ENCODE data around the gene SLC2A9.

SLC2A9 gene

GRCh38 chr4:10028910-10029309 lies 7.6 kb upstream of the SLC2A9 start:
- Histone ChIP-seq H3K56ac (ENCODE audit: low read length) (no peak overlapping the region), H3K4me3 (ENCODE audit: low read length) (no peak overlapping the region), H2AK5ac (ENCODE audit: low read length) (no peak overlapping the region), H3K9ac (ENCODE audit: low read length) (no peak overlapping the region), H3K27me3 (ENCODE audit: insufficient read depth, low read length, poor library complexity) (no peaks in the 10 kb centered on the region), H3K79me1 (ENCODE audit: low read length) (no peaks in the 10 kb centered on the region), H3K18ac (ENCODE audit: low read length) (no peak overlapping the region), H2BK15ac (replicated peaks; ENCODE audit: low read depth) (no peak overlapping the region), H3K4me2 (ENCODE audit: low read length) (no peak overlapping the region), H3K79me2 (ENCODE audit: control insufficient read depth, insufficient read depth, low read length) (no peaks in the 10 kb centered on the region), H4K8ac (ENCODE audit: low read depth, low read length) (no peak overlapping the region), H2BK5ac (ENCODE audit: low read length) (no peak overlapping the region), H3K4ac (ENCODE audit: low read depth, low read length) (no peak overlapping the region), H3K4me1 (ENCODE audit: control insufficient read depth, low read depth, low read length) (no peaks in the 10 kb centered on the region), H3K27ac (ENCODE audit: low read depth, low read length) (no peak overlapping the region), H3K36me3 (ENCODE audit: control insufficient read depth, insufficient read depth, low read length) (no peaks in the 10 kb centered on the region), H3K23ac (ENCODE audit: low read length) (no peak overlapping the region), H2BK120ac (ENCODE audit: low read depth, low read length) (no peak overlapping the region), H4K5ac (ENCODE audit: low read length) (no peak overlapping the region)
- WGBS (ENCODE audit: extremely low coverage, insufficient coverage, low lambda C conversion rate), result no CpG with 5 or more reads among the region's 4 CpGs
- no peak for DNase-seq

DNA sequence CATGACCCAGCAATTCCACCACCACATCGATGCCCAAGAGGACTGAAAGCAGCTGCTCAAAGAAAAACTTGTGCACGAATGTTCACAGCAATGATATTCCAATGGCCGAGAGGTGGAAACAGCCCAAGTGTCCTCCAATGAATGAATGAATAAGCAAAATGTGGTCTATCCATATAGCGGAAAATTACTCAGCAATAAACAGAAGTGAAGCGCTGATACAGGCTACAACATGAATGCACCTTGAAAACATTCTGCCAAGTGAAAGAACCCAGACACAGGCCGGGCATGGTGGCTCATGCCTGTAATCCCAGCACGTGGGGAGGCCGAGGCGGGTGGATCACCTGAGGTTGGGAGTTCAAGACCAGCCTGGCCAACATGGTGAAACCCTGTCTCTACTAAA lies 5.2 kb upstream of the SLC2A9 start:
- H3K79me2 ChIP-seq (ENCODE audit: control insufficient read depth, insufficient read depth, low read length), result no peaks in the 10 kb centered on the region
- H3K4me2 ChIP-seq (ENCODE audit: low read length), result no peak overlapping the region
- no peak overlapping the region for H3K9ac ChIP-seq (ENCODE audit: low read length)
- no peak overlapping the region for H4K8ac ChIP-seq (ENCODE audit: low read depth, low read length)
- H3K23ac ChIP-seq (ENCODE audit: low read length), result no peak overlapping the region
- no peak overlapping the region for H2BK120ac ChIP-seq (ENCODE audit: low read depth, low read length)
- no peak overlapping the region for H2AK5ac ChIP-seq (ENCODE audit: low read length)
- H3K79me1 ChIP-seq (ENCODE audit: low read length), result no peaks in the 10 kb centered on the region
- no peak overlapping the region for H3K18ac ChIP-seq (ENCODE audit: low read length)
- no peak overlapping the region for H3K4me3 ChIP-seq (ENCODE audit: low read length)
- H4K5ac ChIP-seq (ENCODE audit: low read length), result no peak overlapping the region
- WGBS (ENCODE audit: extremely low coverage, insufficient coverage, low lambda C conversion rate), result no CpG with 5 or more reads among the region's 9 CpGs
- no peak for DNase-seq
- no peaks in the 10 kb centered on the region for H3K27me3 ChIP-seq (ENCODE audit: insufficient read depth, low read length, poor library complexity)
- H3K56ac ChIP-seq (ENCODE audit: low read length), result no peak overlapping the region
- no peaks in the 10 kb centered on the region for H3K36me3 ChIP-seq (ENCODE audit: control insufficient read depth, insufficient read depth, low read length)
- H3K4ac ChIP-seq (ENCODE audit: low read depth, low read length), result no peak overlapping the region
- H2BK5ac ChIP-seq (ENCODE audit: low read length), result no peak overlapping the region
- H3K4me1 ChIP-seq (ENCODE audit: control insufficient read depth, low read depth, low read length), result no peaks in the 10 kb centered on the region
- H2BK15ac ChIP-seq (replicated peaks; ENCODE audit: low read depth), result no peak overlapping the region
- H3K27ac ChIP-seq (ENCODE audit: low read depth, low read length), result no peak overlapping the region

DNA sequence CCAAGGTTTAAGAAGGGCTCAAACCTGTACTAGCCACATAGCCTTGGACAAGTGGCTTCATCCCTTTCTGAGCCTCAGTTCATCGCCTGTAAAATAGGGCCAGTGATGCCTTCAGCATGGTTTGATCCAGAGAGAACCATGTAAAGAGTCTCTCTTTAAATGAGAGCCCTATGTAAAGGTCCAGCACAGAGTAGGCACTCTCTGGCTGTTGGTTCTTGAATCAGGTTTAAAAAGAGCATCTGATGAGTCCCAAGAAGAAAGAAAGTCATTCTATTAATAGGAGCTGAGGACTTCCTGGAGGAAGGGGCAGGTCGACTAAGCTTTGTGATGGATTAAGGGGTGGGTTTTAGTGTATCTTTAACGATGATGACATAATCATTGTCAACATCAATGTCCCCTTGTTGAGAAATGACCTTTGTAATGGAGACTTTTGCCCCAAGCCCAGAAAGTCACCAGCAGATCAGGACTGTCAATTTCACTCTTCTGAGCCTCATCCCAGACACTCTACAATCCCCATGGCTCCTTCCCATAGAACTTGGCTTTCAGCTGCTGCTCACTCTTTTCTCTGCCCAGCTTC lies 4.0 kb upstream of the SLC2A9 start:
- no CpG with 5 or more reads among the region's 3 CpGs for WGBS (ENCODE audit: extremely low coverage, insufficient coverage, low lambda C conversion rate)
- no peaks in the 10 kb centered on the region for H3K36me3 ChIP-seq (ENCODE audit: control insufficient read depth, insufficient read depth, low read length)
- H2BK120ac ChIP-seq (ENCODE audit: low read depth, low read length), result no peak overlapping the region
- H4K8ac ChIP-seq (ENCODE audit: low read depth, low read length), result no peak overlapping the region
- no peak overlapping the region for H3K4me3 ChIP-seq (ENCODE audit: low read length)
- H3K79me2 ChIP-seq (ENCODE audit: control insufficient read depth, insufficient read depth, low read length), result no peaks in the 10 kb centered on the region
- H2BK15ac ChIP-seq (replicated peaks; ENCODE audit: low read depth), result no peak overlapping the region
- no peak overlapping the region for H2AK5ac ChIP-seq (ENCODE audit: low read length)
- H3K56ac ChIP-seq (ENCODE audit: low read length), result no peak overlapping the region
- DNase-seq, result no peak
- no peak overlapping the region for H3K4me2 ChIP-seq (ENCODE audit: low read length)
- no peak overlapping the region for H3K27ac ChIP-seq (ENCODE audit: low read depth, low read length)
- no peak overlapping the region for H3K23ac ChIP-seq (ENCODE audit: low read length)
- no peak overlapping the region for H4K5ac ChIP-seq (ENCODE audit: low read length)
- H2BK5ac ChIP-seq (ENCODE audit: low read length), result no peak overlapping the region
- H3K27me3 ChIP-seq (ENCODE audit: insufficient read depth, low read length, poor library complexity), result no peaks in the 10 kb centered on the region
- H3K79me1 ChIP-seq (ENCODE audit: low read length), result no peaks in the 10 kb centered on the region
- no peak overlapping the region for H3K18ac ChIP-seq (ENCODE audit: low read length)
- H3K4me1 ChIP-seq (ENCODE audit: control insufficient read depth, low read depth, low read length), result no peaks in the 10 kb centered on the region
- H3K9ac ChIP-seq (ENCODE audit: low read length), result no peak overlapping the region
- no peak overlapping the region for H3K4ac ChIP-seq (ENCODE audit: low read depth, low read length)

DNA sequence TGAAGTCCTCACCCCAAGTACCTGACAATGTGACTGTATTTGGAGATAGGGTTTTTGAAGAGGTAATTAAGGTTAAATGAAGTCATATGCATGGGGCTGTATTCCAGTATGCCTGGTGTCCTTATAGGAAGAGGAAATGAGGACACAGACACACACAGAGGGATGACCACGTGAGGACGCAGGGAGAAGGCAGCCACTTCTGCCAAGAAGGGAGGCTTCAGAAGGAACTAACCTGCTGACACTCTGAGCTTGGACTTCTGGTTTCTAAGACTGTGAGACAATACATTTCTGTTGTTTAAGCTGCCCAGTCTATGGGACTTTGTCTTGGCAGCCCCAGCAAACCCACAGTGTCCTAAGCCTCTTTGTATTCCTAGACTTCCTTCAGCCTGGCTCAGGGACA lies 3.0 kb upstream of the SLC2A9 start:
- no peaks in the 10 kb centered on the region for H3K27me3 ChIP-seq (ENCODE audit: insufficient read depth, low read length, poor library complexity)
- DNase-seq, result no peak
- H3K36me3 ChIP-seq (ENCODE audit: control insufficient read depth, insufficient read depth, low read length), result no peaks in the 10 kb centered on the region
- H3K4me2 ChIP-seq (ENCODE audit: low read length), result no peak overlapping the region
- no peaks in the 10 kb centered on the region for H3K79me1 ChIP-seq (ENCODE audit: low read length)
- no CpG with 5 or more reads among the region's 2 CpGs for WGBS (ENCODE audit: extremely low coverage, insufficient coverage, low lambda C conversion rate)
- no peak overlapping the region for H3K9ac ChIP-seq (ENCODE audit: low read length)
- peaks cover 1% of the 10 kb centered on the region for H3K4me1 ChIP-seq (ENCODE audit: control insufficient read depth, low read depth, low read length)
- no peak overlapping the region for H3K27ac ChIP-seq (ENCODE audit: low read depth, low read length)
- H3K4ac ChIP-seq (ENCODE audit: low read depth, low read length), result no peak overlapping the region
- H2BK120ac ChIP-seq (ENCODE audit: low read depth, low read length), result no peak overlapping the region
- H3K56ac ChIP-seq (ENCODE audit: low read length), result no peak overlapping the region
- H2AK5ac ChIP-seq (ENCODE audit: low read length), result no peak overlapping the region
- H2BK5ac ChIP-seq (ENCODE audit: low read length), result no peak overlapping the region
- H3K4me3 ChIP-seq (ENCODE audit: low read length), result no peak overlapping the region
- no peak overlapping the region for H4K5ac ChIP-seq (ENCODE audit: low read length)
- no peak overlapping the region for H3K23ac ChIP-seq (ENCODE audit: low read length)
- H2BK15ac ChIP-seq (replicated peaks; ENCODE audit: low read depth), result no peak overlapping the region
- no peaks in the 10 kb centered on the region for H3K79me2 ChIP-seq (ENCODE audit: control insufficient read depth, insufficient read depth, low read length)
- no peak overlapping the region for H4K8ac ChIP-seq (ENCODE audit: low read depth, low read length)
- H3K18ac ChIP-seq (ENCODE audit: low read length), result no peak overlapping the region

DNA sequence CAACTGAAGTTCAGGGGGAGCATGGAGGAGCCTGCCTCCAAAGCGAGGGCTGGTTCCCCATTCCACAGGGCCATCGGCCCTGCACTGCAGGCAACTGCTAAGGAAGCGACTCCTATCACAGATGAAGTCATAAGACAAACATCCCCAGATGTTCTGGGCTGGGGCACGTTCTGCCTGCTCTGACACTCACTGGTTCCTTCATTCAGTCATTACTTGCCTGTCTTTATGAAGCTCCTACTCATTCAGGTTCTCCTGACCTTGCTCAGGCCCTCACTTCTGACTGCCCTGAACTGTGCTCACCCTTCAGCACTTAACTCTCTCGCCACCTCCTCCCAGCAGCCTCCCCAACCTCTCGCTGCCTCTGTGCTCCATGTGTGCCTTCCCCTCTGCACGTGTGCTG lies 2.5 kb upstream of the SLC2A9 start:
- Histone ChIP-seq H3K23ac (ENCODE audit: low read length) (no peak overlapping the region), H3K4me3 (ENCODE audit: low read length) (no peak overlapping the region), H2BK120ac (ENCODE audit: low read depth, low read length) (no peak overlapping the region), H4K5ac (ENCODE audit: low read length) (no peak overlapping the region), H3K9ac (ENCODE audit: low read length) (no peak overlapping the region), H3K4ac (ENCODE audit: low read depth, low read length) (no peak overlapping the region), H3K4me2 (ENCODE audit: low read length) (no peak overlapping the region), H3K27me3 (ENCODE audit: insufficient read depth, low read length, poor library complexity) (no peaks in the 10 kb centered on the region), H4K8ac (ENCODE audit: low read depth, low read length) (no peak overlapping the region), H3K79me2 (ENCODE audit: control insufficient read depth, insufficient read depth, low read length) (no peaks in the 10 kb centered on the region), H3K56ac (ENCODE audit: low read length) (no peak overlapping the region), H3K79me1 (ENCODE audit: low read length) (no peaks in the 10 kb centered on the region), H3K36me3 (ENCODE audit: control insufficient read depth, insufficient read depth, low read length) (no peaks in the 10 kb centered on the region), H2BK5ac (ENCODE audit: low read length) (no peak overlapping the region), H3K4me1 (ENCODE audit: control insufficient read depth, low read depth, low read length) (peaks cover 1% of the 10 kb centered on the region), H2BK15ac (replicated peaks; ENCODE audit: low read depth) (no peak overlapping the region), H3K27ac (ENCODE audit: low read depth, low read length) (no peak overlapping the region), H2AK5ac (ENCODE audit: low read length) (no peak overlapping the region), H3K18ac (ENCODE audit: low read length) (no peak overlapping the region)
- no CpG with 5 or more reads among the region's 7 CpGs for WGBS (ENCODE audit: extremely low coverage, insufficient coverage, low lambda C conversion rate)
- no peak for DNase-seq

DNA sequence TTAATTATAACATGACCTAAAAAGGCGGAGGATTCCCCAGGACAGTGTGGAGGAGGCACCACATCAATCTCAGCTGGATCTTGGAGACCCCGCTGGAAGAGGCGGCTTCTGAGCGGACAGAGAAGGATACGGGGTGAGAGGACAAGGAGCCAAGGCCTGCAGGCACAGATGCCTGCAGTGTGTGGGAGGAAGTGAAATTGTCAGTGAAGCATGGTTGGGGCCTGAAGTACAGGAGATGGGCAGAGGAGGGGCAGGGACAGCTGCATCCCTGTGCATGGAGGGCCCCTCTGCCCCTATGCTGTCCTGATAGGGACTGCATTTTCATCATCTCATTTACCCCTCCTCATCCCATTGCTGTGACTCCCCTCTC lies 1.7 kb upstream of the SLC2A9 start:
- Histone ChIP-seq H3K27me3 (ENCODE audit: insufficient read depth, low read length, poor library complexity) (no peaks in the 10 kb centered on the region), H2BK15ac (replicated peaks; ENCODE audit: low read depth) (no peak overlapping the region), H3K4me2 (ENCODE audit: low read length) (no peak overlapping the region), H2BK120ac (ENCODE audit: low read depth, low read length) (no peak overlapping the region), H3K79me2 (ENCODE audit: control insufficient read depth, insufficient read depth, low read length) (no peaks in the 10 kb centered on the region), H3K56ac (ENCODE audit: low read length) (no peak overlapping the region), H3K4me3 (ENCODE audit: low read length) (no peak overlapping the region), H3K4me1 (ENCODE audit: control insufficient read depth, low read depth, low read length) (peaks cover 1% of the 10 kb centered on the region), H2BK5ac (ENCODE audit: low read length) (no peak overlapping the region), H3K4ac (ENCODE audit: low read depth, low read length) (no peak overlapping the region), H3K79me1 (ENCODE audit: low read length) (no peaks in the 10 kb centered on the region), H3K23ac (ENCODE audit: low read length) (no peak overlapping the region), H3K9ac (ENCODE audit: low read length) (no peak overlapping the region), H2AK5ac (ENCODE audit: low read length) (no peak overlapping the region), H4K5ac (ENCODE audit: low read length) (no peak overlapping the region), H4K8ac (ENCODE audit: low read depth, low read length) (no peak overlapping the region), H3K18ac (ENCODE audit: low read length) (no peak overlapping the region), H3K27ac (ENCODE audit: low read depth, low read length) (no peak overlapping the region), H3K36me3 (ENCODE audit: control insufficient read depth, insufficient read depth, low read length) (no peaks in the 10 kb centered on the region)
- no CpG with 5 or more reads among the region's 5 CpGs for WGBS (ENCODE audit: extremely low coverage, insufficient coverage, low lambda C conversion rate)
- DNase-seq, result no peak
